ENCODE results near the gene INPP5A.
"Not testable (repeated sequence)": the region's sequence is repeated elsewhere in the genome, so short reads cannot be mapped to it uniquely, and the experiment has no call there.

The INPP5A gene

GRCh38 chr10:132599023-132599618 lies 61.5 kb downstream of the INPP5A start:
- not testable (repeated sequence) for DNase-seq (ENCODE audit: low spot score)

GRCh38 chr10:132599732-132600131 lies 62.1 kb downstream of the INPP5A start:
- no peak for DNase-seq (ENCODE audit: low spot score)

- DNase-seq (ENCODE audit: low spot score), result no peak
Measured at GRCh38 chr10:132600416-132600815, 62.8 kb downstream of the INPP5A start.

GRCh38 chr10:132601567-132601966 lies 64.0 kb downstream of the INPP5A start:
- no peak for DNase-seq (ENCODE audit: low spot score)

- no peak for DNase-seq (ENCODE audit: low spot score)
Measured at GRCh38 chr10:132602614-132603013, 65.0 kb downstream of the INPP5A start.

- no peak for DNase-seq (ENCODE audit: low spot score)
Measured at GRCh38 chr10:132603851-132604533, 66.4 kb downstream of the INPP5A start.

- DNase-seq (ENCODE audit: low spot score), result no peak
Measured at GRCh38 chr10:132604686-132605085, 67.1 kb downstream of the INPP5A start.

- DNase-seq (ENCODE audit: low spot score), result no peak
Measured at GRCh38 chr10:132605390-132605789, 67.8 kb downstream of the INPP5A start.

- DNase-seq (ENCODE audit: low spot score), result no peak
Measured at GRCh38 chr10:132606031-132606491, 68.5 kb downstream of the INPP5A start.

- DNase-seq (ENCODE audit: low spot score), result no peak
Measured at GRCh38 chr10:132606536-132607316, 69.1 kb downstream of the INPP5A start.

GRCh38 chr10:132607491-132607890 lies 69.9 kb downstream of the INPP5A start:
- DNase-seq (ENCODE audit: low spot score), result no peak

GRCh38 chr10:132607961-132608495 lies 70.4 kb downstream of the INPP5A start:
- no peak for DNase-seq (ENCODE audit: low spot score)

- no peak for DNase-seq (ENCODE audit: low spot score)
Measured at GRCh38 chr10:132608511-132609195, 71.1 kb downstream of the INPP5A start.

- DNase-seq (ENCODE audit: low spot score), result no peak
Measured at GRCh38 chr10:132609211-132609610, 71.6 kb downstream of the INPP5A start.

GRCh38 chr10:132610071-132610701 lies 72.6 kb downstream of the INPP5A start:
- no peak for DNase-seq (ENCODE audit: low spot score)

GRCh38 chr10:132611026-132611910 lies 73.7 kb downstream of the INPP5A start:
- no peak for DNase-seq (ENCODE audit: low spot score)

GRCh38 chr10:132611986-132612385 lies 74.4 kb downstream of the INPP5A start:
- DNase-seq (ENCODE audit: low spot score), result no peak

GRCh38 chr10:132612571-132613504 lies 75.3 kb downstream of the INPP5A start:
- DNase-seq (ENCODE audit: low spot score), result no peak

GRCh38 chr10:132613566-132614348 lies 76.2 kb downstream of the INPP5A start:
- no peak for DNase-seq (ENCODE audit: low spot score)
